ENCODE results near the gene THSD4. TPM values are rescaled to one million over a fixed set of nuclear protein-coding genes. Genes with fewer than 3 reads are reported as not detected.

Gene THSD4
- polyA plus RNA-seq, 1 experiment, result 18.8 TPM

- no peak for TF ChIP-seq CTCF (IDR thresholded peaks at IDR 0.05; ENCODE audit: insufficient read depth, low read depth, low read length)
- Histone ChIP-seq H3K4me3 (ENCODE audit: low read depth, low read length) (no peak overlapping the region), H3K36me3 (ENCODE audit: control insufficient read depth, insufficient read depth, low read length) (no peaks in the 10 kb centered on the region), H3K27me3 (ENCODE audit: control insufficient read depth, insufficient read depth, low read length) (no peaks in the 10 kb centered on the region)
- no peak for DNase-seq (ENCODE audit: low read depth)
- CTCF ChIA-PET, result no interaction called here
- POLR2A ChIA-PET, result no interaction called here
Observed at GRCh38 chr15:71586463-71586862, 471.2 kb downstream of the THSD4 start.

GRCh38 chr15:71588746-71589145 lies 473.5 kb downstream of the THSD4 start:
- H3K36me3 ChIP-seq (ENCODE audit: control insufficient read depth, insufficient read depth, low read length), result no peaks in the 10 kb centered on the region
- ChIA-PET CTCF (no interaction called here), POLR2A (no interaction called here)
- no peaks in the 10 kb centered on the region for H3K27me3 ChIP-seq (ENCODE audit: control insufficient read depth, insufficient read depth, low read length)
- no peak for TF ChIP-seq CTCF (IDR thresholded peaks at IDR 0.05; ENCODE audit: insufficient read depth, low read depth, low read length)
- DNase-seq (ENCODE audit: low read depth), result peak; percentile 31
- H3K4me3 ChIP-seq (ENCODE audit: low read depth, low read length), result no peak overlapping the region

- no peak for DNase-seq (ENCODE audit: low read depth)
- no peak overlapping the region for H3K4me3 ChIP-seq (ENCODE audit: low read depth, low read length)
- CTCF ChIA-PET, result interaction anchor here (0.7 to 6.7 kb wide), 3 partner anchors 9 to 139 kb away, joined by 3 to 39 read pairs (median 8); no protein-coding TSS in a partner anchor
- no peaks in the 10 kb centered on the region for H3K36me3 ChIP-seq (ENCODE audit: control insufficient read depth, insufficient read depth, low read length)
- TF ChIP-seq CTCF (IDR thresholded peaks at IDR 0.05; ENCODE audit: insufficient read depth, low read depth, low read length), result no peak
- H3K27me3 ChIP-seq (ENCODE audit: control insufficient read depth, insufficient read depth, low read length), result no peaks in the 10 kb centered on the region
- POLR2A ChIA-PET, result no interaction called here
Observed at GRCh38 chr15:71591057-71591456, 475.8 kb downstream of the THSD4 start.

GRCh38 chr15:71592203-71592602 lies 476.9 kb downstream of the THSD4 start:
- no peaks in the 10 kb centered on the region for H3K27me3 ChIP-seq (ENCODE audit: control insufficient read depth, insufficient read depth, low read length)
- H3K4me3 ChIP-seq (ENCODE audit: low read depth, low read length), result no peak overlapping the region
- H3K36me3 ChIP-seq (ENCODE audit: control insufficient read depth, insufficient read depth, low read length), result no peaks in the 10 kb centered on the region
- ChIA-PET CTCF (interaction anchor here (0.8 to 6.7 kb wide), 5 partner anchors 13 to 138 kb away, joined by 3 to 39 read pairs (median 3); no protein-coding TSS in a partner anchor), POLR2A (no interaction called here)
- DNase-seq (ENCODE audit: low read depth), result no peak
- TF ChIP-seq CTCF (IDR thresholded peaks at IDR 0.05; ENCODE audit: insufficient read depth, low read depth, low read length), result no peak

GRCh38 chr15:71595846-71596553 lies 480.7 kb downstream of the THSD4 start:
- POLR2A ChIA-PET, result no interaction called here
- H3K4me3 ChIP-seq (ENCODE audit: low read depth, low read length), result no peak overlapping the region
- H3K36me3 ChIP-seq (ENCODE audit: control insufficient read depth, insufficient read depth, low read length), result no peaks in the 10 kb centered on the region
- no peaks in the 10 kb centered on the region for H3K27me3 ChIP-seq (ENCODE audit: control insufficient read depth, insufficient read depth, low read length)
- no peak for TF ChIP-seq CTCF (IDR thresholded peaks at IDR 0.05; ENCODE audit: insufficient read depth, low read depth, low read length)
- CTCF ChIA-PET, result interaction anchor here (0.9 to 6.7 kb wide), 2 partner anchors 15 to 20 kb away, joined by 3 to 39 read pairs; no protein-coding TSS in a partner anchor
- DNase-seq (ENCODE audit: low read depth), result no peak

All from BJ (cell line).